GM19372 (cell line): ENCODE data around the gene CARD9.

Source experiments
- ATAC-seq: cut with Tn5 transposase; IDR thresholded peaks from one replicate; pipeline ENCODE4 v1.9.1; 2021; ENCODE audit warnings: mild to moderate bottlenecking, low read depth, moderate library complexity; ENCODE audit not compliant: unreplicated experiment

The CARD9 gene

GRCh38 chr9:136338511-136338910 lies 35.0 kb downstream of the CARD9 start:
- ATAC-seq: no peak

DNA sequence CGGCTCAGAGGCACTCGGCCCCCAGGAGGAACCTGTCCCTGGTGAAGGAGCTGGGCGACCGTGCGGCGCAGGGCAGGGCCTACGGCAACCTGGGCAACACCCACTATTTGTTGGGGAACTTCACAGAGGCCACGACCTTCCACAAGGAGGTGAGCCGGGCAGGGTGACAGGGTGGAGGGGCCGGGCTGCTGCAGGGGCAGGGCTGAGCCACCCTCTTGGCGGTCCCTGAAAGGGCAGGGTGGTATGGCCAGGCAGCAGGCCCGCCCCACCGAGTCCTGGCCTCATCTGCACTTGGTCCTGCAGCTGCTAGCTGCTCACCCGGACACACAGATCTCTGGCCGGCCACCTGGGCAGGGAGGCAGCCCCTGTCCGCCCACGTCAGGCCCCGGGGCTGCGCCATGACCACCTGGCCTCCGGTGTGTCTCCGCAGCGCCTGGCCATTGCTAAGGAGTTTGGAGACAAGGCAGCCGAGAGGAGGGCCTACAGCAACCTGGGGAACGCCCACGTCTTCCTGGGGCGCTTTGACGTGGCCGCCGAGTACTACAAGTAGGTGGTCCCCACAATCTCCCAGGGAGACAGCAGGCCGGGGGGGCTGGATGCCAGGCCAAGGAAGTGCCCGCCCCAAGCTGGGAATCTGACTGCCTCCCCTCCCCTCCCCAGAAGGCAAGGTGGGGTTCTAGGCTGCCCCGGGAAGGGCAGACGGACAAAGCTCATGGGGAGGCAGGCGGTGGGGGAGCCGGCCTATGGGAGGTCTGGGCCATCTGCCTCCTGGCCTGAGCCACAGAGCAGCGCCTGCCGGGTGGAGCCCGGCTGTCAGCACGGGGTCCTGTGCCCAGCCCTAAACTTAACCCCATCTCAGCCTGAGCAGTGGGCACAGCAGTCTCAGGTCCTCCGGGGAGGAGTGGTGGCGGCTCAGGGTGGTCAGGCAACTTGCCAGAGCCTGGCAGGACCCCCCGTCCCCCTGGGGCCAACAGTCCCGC lies 35.8 kb downstream of the CARD9 start:
- no peak for ATAC-seq

GRCh38 chr9:136336881-136337280 lies 36.6 kb downstream of the CARD9 start:
- no peak for ATAC-seq

- no peak for ATAC-seq
These were observed 37.2 kb downstream of the CARD9 start for GRCh38 chr9:136336156-136336870.

GRCh38 chr9:136335296-136336155 lies 37.9 kb downstream of the CARD9 start:
- ATAC-seq: no peak

- ATAC-seq: no peak
These were observed 38.9 kb downstream of the CARD9 start for GRCh38 chr9:136334541-136334940.

- no peak for ATAC-seq
These were observed 40.0 kb downstream of the CARD9 start for GRCh38 chr9:136333486-136333885.

DNA sequence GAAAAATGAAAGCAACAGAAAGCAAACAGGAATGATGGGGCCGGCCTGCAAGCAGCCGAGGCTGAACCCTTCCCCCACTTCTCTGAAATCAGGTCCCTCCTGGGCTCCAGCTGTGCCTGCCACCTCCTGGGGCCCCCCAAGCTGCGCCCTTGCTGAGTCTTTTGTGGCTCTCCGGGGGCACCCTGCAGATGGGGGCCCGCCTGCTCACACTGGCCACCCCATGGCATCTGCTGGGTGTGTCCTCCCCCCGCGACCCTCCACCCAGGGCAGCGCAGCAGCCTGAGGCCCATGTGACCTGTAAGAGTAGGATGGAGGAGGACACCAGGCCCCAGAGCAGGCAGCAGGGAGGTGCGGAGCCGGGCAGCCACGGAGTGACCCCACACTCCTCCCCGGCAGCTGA lies 40.4 kb downstream of the CARD9 start:
- no peak for ATAC-seq

- no peak for ATAC-seq
These were observed 40.9 kb downstream of the CARD9 start for GRCh38 chr9:136332482-136332983.

DNA sequence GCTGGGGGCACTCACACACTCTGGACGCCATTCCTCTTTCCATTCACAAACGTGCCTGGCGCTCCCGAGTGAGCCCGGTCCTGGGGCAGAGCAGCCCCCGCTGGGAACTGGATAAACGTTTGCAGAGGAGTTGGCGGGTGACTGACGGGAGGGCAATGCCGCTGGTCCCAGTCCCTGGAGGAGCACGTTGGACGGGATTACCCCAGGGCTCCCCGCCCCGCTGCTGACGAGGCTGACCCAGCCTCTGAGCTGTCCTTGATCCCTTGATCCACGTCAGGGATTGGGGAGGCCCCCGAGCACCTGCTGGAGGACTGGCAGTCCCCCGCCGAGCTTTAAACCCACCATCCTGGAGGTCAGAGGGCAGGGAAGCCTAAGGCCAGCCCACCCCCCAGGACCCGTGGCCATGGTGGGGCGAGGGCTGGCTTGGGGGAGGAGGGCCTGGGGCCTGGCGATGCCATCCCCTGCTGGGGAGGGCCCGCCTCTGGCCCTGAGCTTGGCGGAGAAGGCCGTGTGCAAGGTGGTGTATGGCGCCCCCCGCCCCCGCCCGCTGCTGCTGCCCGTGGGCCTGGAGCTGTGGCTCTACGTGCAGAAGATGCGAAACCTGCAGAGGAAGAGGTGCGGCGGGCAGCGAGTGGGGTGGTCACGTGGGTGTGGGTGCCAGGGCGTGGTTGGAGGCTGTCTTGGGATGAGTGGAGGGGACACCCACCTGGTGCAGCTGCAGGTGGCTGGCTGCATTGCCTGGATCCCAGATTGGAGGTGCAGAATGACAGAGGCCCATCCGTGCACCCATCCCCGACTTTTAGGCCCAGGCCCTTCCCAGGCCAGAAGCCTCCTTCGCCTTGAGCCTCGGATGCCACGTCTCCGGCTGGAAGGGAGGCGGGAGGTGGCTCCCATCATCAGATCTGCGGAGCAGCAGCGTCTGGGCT lies 41.6 kb downstream of the CARD9 start:
- no peak for ATAC-seq

DNA sequence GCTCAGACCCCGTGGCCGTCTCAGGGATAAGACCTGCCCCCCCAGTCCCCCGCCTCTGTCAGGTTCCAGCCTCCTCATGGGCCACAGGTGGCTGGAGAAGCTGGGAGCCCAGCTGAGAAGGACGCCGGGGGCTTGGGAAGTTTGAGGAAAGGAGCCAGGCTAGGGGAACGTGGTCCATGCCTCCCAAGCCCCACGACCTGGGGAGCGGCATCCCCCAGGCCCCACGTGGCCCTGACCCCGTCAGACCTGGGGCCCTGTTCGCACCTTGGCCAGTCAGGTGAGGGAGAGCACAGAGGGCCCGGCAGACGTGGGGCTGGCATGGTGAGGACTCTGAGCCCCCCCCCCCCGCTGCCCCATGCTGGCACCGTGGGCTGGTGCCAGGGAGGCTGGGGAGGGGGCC lies 42.4 kb downstream of the CARD9 start:
- no peak for ATAC-seq

DNA sequence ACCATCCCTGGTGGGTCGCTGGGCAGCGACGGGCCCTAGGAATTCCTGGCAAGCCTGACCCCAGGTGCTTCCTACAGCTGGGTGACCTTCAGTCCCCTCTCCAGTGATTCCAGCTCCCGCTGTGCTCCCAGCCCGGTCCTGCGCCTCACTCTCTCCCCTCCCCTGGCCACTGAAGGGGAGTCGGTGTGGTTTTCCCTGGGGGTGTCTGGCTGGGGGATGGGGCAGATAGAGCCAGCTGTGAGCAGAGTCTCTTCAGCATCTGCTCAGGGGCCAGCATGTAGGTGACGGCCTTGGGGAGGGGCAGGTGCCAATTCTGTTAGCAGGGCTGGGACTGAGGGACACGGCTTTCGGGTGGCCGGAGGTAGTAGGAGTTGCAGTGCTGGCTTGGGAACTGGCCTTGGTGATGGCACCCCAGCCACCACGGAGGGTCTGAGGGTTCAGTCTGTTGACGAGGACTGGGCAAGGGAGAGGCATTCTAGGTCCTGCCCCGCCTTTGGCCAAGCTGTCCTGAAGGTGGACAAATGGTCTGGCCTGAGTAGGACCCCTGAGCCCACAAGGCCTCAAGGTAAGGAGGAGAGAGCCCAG lies 43.0 kb downstream of the CARD9 start:
- ATAC-seq: no peak

- no peak for ATAC-seq
These were observed 43.6 kb downstream of the CARD9 start for GRCh38 chr9:136329636-136330405.

DNA sequence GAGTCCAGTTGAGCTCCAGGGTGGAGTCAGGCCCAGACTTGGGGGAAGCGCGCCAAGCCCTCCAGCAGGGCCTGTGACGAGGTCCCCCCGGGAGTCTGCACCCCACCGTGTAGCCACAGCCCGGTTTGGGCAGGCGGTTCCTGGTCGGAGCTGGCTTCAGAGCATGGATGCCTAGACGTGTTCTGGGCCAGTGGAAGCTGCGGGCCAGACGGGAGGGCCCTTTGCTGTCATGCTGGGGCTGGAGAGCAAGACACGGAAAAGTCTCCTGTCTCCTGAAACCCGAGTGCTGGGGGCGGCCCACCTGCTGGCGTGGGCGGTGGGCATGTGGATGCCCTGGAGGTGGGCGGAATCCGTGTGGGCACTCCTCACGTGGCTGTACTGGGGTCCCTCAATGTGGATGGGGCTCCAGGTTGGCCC lies 44.2 kb downstream of the CARD9 start:
- no peak for ATAC-seq

- no peak for ATAC-seq
These were observed 44.8 kb downstream of the CARD9 start for GRCh38 chr9:136328622-136329041.

- ATAC-seq: no peak
These were observed 45.4 kb downstream of the CARD9 start for GRCh38 chr9:136328011-136328621.

DNA sequence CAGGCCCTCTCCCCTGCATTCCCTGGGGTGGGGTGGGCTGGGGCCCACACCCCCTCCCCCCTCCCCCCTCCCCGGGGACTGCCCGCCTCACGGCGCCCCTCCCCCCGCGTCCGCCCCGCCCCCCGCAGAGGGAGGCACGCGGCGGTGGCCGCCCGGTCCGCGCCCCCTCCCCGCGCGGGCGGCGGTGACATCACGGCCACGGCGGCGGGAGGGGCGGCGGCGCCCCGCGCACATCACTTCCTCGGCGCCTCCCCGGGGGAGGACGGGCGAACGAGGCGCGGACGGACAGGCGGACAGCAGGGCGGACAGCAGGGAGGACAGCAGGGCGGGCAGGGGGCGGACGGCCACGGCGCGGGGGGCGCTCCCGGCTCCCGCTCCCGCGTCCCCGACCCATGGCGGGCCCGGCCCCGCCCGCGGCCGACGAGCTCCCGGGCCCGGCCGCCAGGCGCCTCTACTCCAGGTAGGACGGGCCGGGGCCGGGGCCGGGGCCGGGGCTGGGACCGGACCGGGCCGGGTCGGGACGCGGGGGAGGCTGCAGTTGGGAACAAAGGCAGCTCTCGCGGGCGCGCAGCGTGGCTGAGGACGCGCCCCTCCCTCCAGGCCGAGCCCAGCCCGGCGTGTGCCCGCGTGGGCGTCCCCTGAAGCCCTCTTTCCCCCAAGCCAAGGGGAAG lies 46.0 kb downstream of the CARD9 start, which contains the start of gene GPSM1:
Gene GPSM1 (plus strand): TSS at position 236 of the 671 bp plus-strand sequence. CDS start 157 bp downstream, at position 393.
- ATAC-seq: no peak
